Measurements from ENCODE around the gene POLN.

DNA sequence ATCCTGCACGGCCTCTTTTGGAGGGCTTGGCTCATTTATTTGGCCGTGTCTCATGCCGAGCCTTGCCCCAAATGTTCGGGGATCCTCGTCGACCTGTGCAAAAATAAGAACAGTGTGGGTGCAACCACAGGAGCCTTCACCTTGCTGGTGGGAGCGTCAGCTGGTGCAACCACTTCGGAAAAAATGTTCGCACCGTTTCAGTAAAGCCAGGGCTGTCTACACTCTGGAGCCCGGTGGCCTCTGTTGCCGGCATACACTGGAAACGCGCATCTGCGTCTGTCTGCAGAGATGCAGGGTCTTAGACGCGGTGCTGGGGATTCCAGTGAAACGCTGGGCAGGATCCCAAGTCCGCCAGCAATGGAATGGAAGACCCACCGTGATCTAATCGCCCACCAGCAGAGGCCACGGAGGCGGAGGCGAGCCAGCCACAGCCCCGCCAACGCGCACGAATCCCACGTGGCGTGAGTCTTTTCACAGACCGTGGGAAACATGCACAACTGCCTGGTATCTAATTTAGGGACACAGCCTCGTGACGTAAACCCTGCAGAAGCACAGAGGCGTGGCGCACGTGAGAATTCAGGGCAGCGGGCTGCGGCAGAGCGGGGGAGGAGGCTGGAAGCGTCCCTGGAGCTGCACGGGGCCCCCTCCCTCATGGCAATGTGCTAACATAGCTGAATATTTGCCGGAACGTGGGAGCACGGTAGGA is 33.8 kb upstream of the POLN start:
- no peak for TF ChIP-seq POLR2A (IDR thresholded peaks at IDR 0.05)
- TF ChIP-seq, protein P1, sequence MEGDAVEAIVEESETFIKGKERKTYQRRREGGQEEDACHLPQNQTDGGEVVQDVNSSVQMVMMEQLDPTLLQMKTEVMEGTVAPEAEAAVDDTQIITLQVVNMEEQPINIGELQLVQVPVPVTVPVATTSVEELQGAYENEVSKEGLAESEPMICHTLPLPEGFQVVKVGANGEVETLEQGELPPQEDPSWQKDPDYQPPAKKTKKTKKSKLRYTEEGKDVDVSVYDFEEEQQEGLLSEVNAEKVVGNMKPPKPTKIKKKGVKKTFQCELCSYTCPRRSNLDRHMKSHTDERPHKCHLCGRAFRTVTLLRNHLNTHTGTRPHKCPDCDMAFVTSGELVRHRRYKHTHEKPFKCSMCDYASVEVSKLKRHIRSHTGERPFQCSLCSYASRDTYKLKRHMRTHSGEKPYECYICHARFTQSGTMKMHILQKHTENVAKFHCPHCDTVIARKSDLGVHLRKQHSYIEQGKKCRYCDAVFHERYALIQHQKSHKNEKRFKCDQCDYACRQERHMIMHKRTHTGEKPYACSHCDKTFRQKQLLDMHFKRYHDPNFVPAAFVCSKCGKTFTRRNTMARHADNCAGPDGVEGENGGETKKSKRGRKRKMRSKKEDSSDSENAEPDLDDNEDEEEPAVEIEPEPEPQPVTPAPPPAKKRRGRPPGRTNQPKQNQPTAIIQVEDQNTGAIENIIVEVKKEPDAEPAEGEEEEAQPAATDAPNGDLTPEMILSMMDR (IDR thresholded peaks at IDR 0.05), result no peak
- no peak for TF ChIP-seq POLR2AphosphoS5 (IDR thresholded peaks at IDR 0.05)

Data from transverse colon (tissue), 4 donors.